MM.1S (cell line): ENCODE measurements around the gene INSR.

Experiments
- DNase-seq: peaks from one replicate; pipeline ENCODE4 v3.0.0-alpha.2; 2015
- H2AFZ ChIP-seq: fragments of 300-600 bp; sonication (generic); 2 replicates; pipeline ENCODE4 v1.6.0; 2016; ENCODE audit warnings: antibody characterized with exemption, low read length
- H3F3A ChIP-seq: fragments of 300-600 bp; sonication (generic); 2 replicates; pipeline ENCODE4 v1.6.1; 2016; ENCODE audit warnings: mild to moderate bottlenecking, antibody characterized with exemption, low read length, moderate library complexity, mixed read lengths; ENCODE audit not compliant: insufficient read depth
- H3K27ac ChIP-seq: fragments of 300-600 bp; sonication (generic); 2 replicates; pipeline ENCODE4 v1.5.1; 2016; ENCODE audit warnings: mild to moderate bottlenecking, low read length
- H3K27me3 ChIP-seq: fragments of 300-600 bp; sonication (generic); replicated peaks from 2 replicates; pipeline ENCODE4 v1.6.0; 2016; ENCODE audit warnings: low read length; ENCODE audit not compliant: insufficient read depth
- H3K36me3 ChIP-seq: fragments of 300-600 bp; sonication (generic); replicated peaks from 2 replicates; pipeline ENCODE4 v1.6.1; 2016; ENCODE audit warnings: mild to moderate bottlenecking, low read length, mixed read lengths; ENCODE audit not compliant: insufficient read depth
- H3K4me1 ChIP-seq: fragments of 300-600 bp; sonication (generic); 2 replicates; pipeline ENCODE4 v1.6.1; 2016; ENCODE audit warnings: low read length, mixed read lengths
- H3K4me2 ChIP-seq: fragments of 300-600 bp; sonication (generic); 2 replicates; pipeline ENCODE4 v1.6.0; 2016; ENCODE audit warnings: low read depth, low read length
- H3K4me3 ChIP-seq: fragments of 300-600 bp; sonication (generic); 2 replicates; pipeline ENCODE4 v1.5.1; 2016; ENCODE audit warnings: low read length, mixed read lengths
- H3K79me2 ChIP-seq: fragments of 300-600 bp; sonication (generic); 2 replicates; pipeline ENCODE4 v1.6.1; 2016; ENCODE audit warnings: mixed run types, low read length, mixed read lengths
- H3K9ac ChIP-seq: fragments of 300-600 bp; sonication (generic); 2 replicates; pipeline ENCODE4 v1.6.1; 2016; ENCODE audit warnings: low read length, mixed read lengths
- H3K9me2 ChIP-seq: fragments of 300-600 bp; sonication (generic); replicated peaks from 2 replicates; pipeline ENCODE4 v1.6.1; 2016; ENCODE audit warnings: mild to moderate bottlenecking, low read length, mixed read lengths; ENCODE audit not compliant: insufficient read depth
- H3K9me3 ChIP-seq: fragments of 300-600 bp; sonication (generic); replicated peaks from 2 replicates; pipeline ENCODE4 v1.6.1; 2016; ENCODE audit warnings: mild to moderate bottlenecking, low read length, mixed read lengths; ENCODE audit not compliant: insufficient read depth
- H4K20me1 ChIP-seq: fragments of 300-600 bp; sonication (generic); 2 replicates; pipeline ENCODE4 v1.6.1; 2016; ENCODE audit warnings: mild to moderate bottlenecking, low read length, moderate library complexity, mixed read lengths; ENCODE audit not compliant: insufficient read depth
- CTCF ChIP-seq: fragments of 300-600 bp; sonication (generic); IDR thresholded peaks from 2 replicates; pipeline ENCODE4 v1.5.1; 2016; ENCODE audit warnings: antibody characterized with exemption, low read length, mixed read lengths
- EZH2 ChIP-seq: fragments of 300-600 bp; sonication (generic); optimal IDR thresholded peaks from 2 replicates; pipeline ENCODE3; 2017; ENCODE audit warnings: low read depth, mild to moderate bottlenecking, antibody characterized with exemption, low read length, mixed read lengths
- EZH2phosphoT487 ChIP-seq: fragments of 300-600 bp; sonication (generic); IDR thresholded peaks from 2 replicates; pipeline ENCODE4 v1.6.1; 2018; ENCODE audit warnings: antibody characterized with exemption, low read length

Gene INSR

DNA sequence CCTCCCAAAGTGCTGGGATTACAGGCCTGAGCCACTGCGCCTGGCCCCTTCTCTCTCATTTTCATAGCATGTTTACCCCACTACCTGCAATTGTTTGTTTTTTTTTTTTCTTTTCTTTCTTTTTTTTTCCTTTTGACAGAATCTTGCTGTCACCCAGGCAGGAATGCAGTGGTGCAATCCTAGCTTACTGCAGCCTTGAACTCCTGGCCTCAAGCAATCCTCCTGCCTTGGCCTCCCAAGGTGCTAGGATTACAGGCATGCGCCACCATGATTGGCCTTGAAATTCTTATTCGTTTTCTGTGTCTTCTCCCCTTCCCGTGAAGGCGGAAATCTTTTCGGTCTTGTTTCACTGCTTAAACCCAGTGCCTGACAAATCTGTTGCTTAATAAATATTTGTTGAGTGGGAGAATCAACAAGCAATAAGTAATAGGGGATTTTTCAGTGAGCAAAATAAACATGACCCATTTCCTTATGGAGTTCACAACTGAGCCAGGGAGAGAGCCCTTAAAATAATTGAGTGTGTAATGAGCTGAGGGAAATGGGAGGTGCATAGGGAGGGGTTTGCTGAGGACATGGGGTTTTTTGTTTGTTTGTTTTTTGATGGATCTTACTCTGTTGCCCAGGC is 1.8 kb upstream of the INSR start:
- Histone ChIP-seq H3K27me3 (no peaks in the 10 kb centered on the region), H3K9me2 (no peaks in the 10 kb centered on the region), H3K79me2 (peaks cover 27% of the 10 kb centered on the region), H3K4me1 (peaks cover 19% of the 10 kb centered on the region), H2AFZ (no peak overlapping the region), H3K4me2 (no peak overlapping the region), H3F3A (peaks cover 14% of the 10 kb centered on the region; the same call in 1 of the 2 replicates), H3K27ac (no peak overlapping the region), H3K4me3 (no peak overlapping the region), H4K20me1 (peaks cover 4% of the 10 kb centered on the region; the same call in 1 of the 2 replicates), H3K36me3 (no peaks in the 10 kb centered on the region), H3K9me3 (no peaks in the 10 kb centered on the region), H3K9ac (no peak overlapping the region)
- DNase-seq, result no peak
- TF ChIP-seq EZH2 (no peak), EZH2phosphoT487 (no peak), CTCF (no peak)

DNA sequence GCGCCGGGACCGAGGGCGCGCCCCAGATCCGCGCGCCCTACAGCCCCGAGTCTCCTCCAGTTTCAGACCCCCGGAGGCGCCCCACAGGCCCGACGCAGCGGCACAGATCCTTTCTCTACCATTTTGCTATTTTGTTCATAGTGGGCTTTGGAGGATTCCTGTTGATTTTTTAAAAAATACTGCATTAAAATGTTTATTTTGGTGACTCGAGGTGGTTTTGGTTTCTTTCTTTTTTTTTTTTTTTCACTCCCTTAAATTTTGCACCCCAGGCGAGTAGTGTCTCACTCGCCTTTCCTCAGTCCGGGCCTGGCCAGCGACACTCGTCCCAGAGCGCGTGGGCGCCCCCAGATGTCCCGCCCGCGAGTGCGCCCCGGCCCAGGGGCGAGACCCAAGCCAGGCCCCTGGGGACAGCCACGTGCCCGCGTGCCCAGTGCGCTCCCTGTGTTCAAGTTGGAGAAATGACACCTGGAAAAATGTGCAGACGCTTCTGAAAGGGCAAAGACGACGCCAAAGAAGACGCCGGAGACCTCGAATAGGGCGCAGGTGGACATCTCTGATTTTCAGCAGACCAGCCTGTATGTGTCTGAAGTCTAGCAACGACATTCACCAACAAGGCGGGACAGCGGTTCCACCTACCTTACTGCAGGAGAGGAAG is 471 bp upstream of the INSR start:
- peak overlapping the region; percentile 83 for H3K4me3 ChIP-seq
- H3K27ac ChIP-seq, result peak overlapping the region; percentile 77
- peak; percentile 82 for DNase-seq
- peaks cover 14% of the 10 kb centered on the region; the same call in 1 of the 2 replicates for H3F3A ChIP-seq
- no peaks in the 10 kb centered on the region for H3K9me2 ChIP-seq
- H3K36me3 ChIP-seq, result no peaks in the 10 kb centered on the region
- peak overlapping the region; percentile 89 for H3K9ac ChIP-seq
- H3K79me2 ChIP-seq, result peaks cover 41% of the 10 kb centered on the region
- H3K27me3 ChIP-seq, result no peaks in the 10 kb centered on the region
- peaks cover 4% of the 10 kb centered on the region; the same call in 1 of the 2 replicates for H4K20me1 ChIP-seq
- no peak for TF ChIP-seq EZH2
- TF ChIP-seq CTCF, result peak; percentile 60
- no peak for TF ChIP-seq EZH2phosphoT487
- no peaks in the 10 kb centered on the region for H3K9me3 ChIP-seq
- peak overlapping the region; percentile 95 for H2AFZ ChIP-seq
- H3K4me2 ChIP-seq, result peak overlapping the region; percentile 77
- H3K4me1 ChIP-seq, result peaks cover 19% of the 10 kb centered on the region

DNA sequence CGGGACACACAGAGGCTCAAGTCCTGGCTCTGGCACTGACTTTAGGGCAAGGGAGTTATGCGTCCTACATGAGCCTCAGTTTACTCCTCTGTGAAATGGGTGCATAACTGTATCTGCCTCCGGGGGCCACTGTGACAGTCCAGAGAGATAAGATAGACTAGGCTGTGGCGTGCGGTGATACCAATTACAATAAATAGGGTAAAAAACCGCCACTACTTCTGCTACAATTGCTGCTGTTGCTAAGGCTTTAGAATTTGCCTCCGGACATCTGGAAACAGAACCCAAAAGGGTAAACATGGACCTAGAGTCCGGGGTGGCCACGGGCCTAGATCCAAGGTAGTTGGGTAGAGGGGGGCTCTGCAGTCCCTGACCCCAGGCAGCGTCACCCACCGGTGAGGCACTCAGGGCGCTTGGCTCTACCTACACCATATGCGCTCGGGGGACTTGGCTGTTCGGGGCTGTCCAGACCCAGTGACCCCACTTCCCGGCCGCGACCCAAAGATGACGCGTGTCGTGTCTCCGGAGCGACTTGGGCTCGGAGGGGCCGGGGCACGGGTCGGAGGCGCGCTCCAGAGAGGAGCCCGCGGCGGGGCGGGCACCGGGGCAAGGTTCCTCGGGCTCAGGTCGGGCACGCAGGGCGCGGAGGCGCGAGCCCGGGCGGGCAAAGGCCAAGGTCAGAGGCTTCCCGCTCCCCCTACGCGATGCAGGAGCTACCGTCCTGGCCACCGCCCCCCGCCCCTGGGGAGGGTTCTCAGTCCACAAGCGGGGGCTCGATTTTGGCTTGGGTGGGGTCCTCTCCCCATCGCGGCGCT is 1.1 kb downstream of the INSR start:
- H3K36me3 ChIP-seq, result no peaks in the 10 kb centered on the region
- peak overlapping the region; percentile 89 for H3K9ac ChIP-seq
- H3K4me1 ChIP-seq, result peaks cover 19% of the 10 kb centered on the region
- H2AFZ ChIP-seq, result peak overlapping the region; percentile 1
- peaks cover 4% of the 10 kb centered on the region; the same call in 1 of the 2 replicates for H4K20me1 ChIP-seq
- H3K27ac ChIP-seq, result no peak overlapping the region
- no peaks in the 10 kb centered on the region for H3K27me3 ChIP-seq
- peak; percentile 54 for DNase-seq
- TF ChIP-seq EZH2phosphoT487 (no peak), EZH2 (no peak), CTCF (no peak)
- peak overlapping the region; percentile 64 for H3K4me2 ChIP-seq
- no peaks in the 10 kb centered on the region for H3K9me3 ChIP-seq
- H3F3A ChIP-seq, result peaks cover 14% of the 10 kb centered on the region; the same call in 1 of the 2 replicates
- peak overlapping the region; percentile 63 for H3K4me3 ChIP-seq
- peaks cover 55% of the 10 kb centered on the region for H3K79me2 ChIP-seq
- H3K9me2 ChIP-seq, result no peaks in the 10 kb centered on the region
